Heart left ventricle (tissue), 16 donors: ENCODE results near the gene FYN. TPM values are rescaled to one million over a fixed set of nuclear protein-coding genes. Genes with fewer than 3 reads are reported as not detected.

Experiments used
- ATAC-seq, 4 donors: fragments of 200-7000 bp; cut with Tn5 transposase; one replicate each; pipeline ENCODE4 v1.9.1; 2020 to 2022; ENCODE audit warnings: moderate library complexity in 4 of 4, mild to moderate bottlenecking in 3 of 4, moderate number of reproducible peaks in 1 of 4
- DNase-seq, 5 donors: peaks; one replicate each; pipeline ENCODE4 v3.0.0-alpha.2; 2020
- H3K27ac ChIP-seq, 12 donors: fragments of 200-600 bp; sonication (generic) in 4 of 12; one replicate each; pipeline versions ENCODE4 v1.5.0 to v1.8.0; 2016 to 2022; ENCODE audit warnings: mild to moderate bottlenecking in 2 of 12
- H3K27me3 ChIP-seq, 9 donors: fragments of 200-600 bp; sonication (generic) in 2 of 9; one replicate each; pipeline versions ENCODE4 v1.5.1 to v1.8.0; 2016 to 2022; ENCODE audit warnings: mild to moderate bottlenecking in 3 of 9
- H3K36me3 ChIP-seq, 9 donors: fragments of 200-600 bp; sonication (generic) in 2 of 9; one replicate each; pipeline versions ENCODE4 v1.5.0 to v1.8.0; 2018 to 2022; ENCODE audit warnings: mild to moderate bottlenecking in 2 of 9
- H3K4me1 ChIP-seq, 12 donors: fragments of 200-600 bp; sonication (generic) in 4 of 12; one replicate each; pipeline versions ENCODE4 v1.5.0 to v1.8.0; 2016 to 2022; ENCODE audit warnings: mild to moderate bottlenecking in 3 of 12
- H3K4me3 ChIP-seq, 12 donors: fragments of 200-600 bp; sonication (generic) in 4 of 12; one replicate each; pipeline versions ENCODE4 v1.5.0 to v1.8.0; 2017 to 2022; ENCODE audit warnings: mild to moderate bottlenecking in 9 of 12, moderate library complexity in 4 of 12
- H3K9me3 ChIP-seq, 12 donors: fragments of 200-600 bp; sonication (generic) in 4 of 12; one replicate each; pipeline versions ENCODE4 v1.5.0 to v1.8.0; 2016 to 2022; ENCODE audit warnings: mild to moderate bottlenecking in 1 of 12
- CTCF ChIP-seq, 12 donors: fragments of 200-600 bp; sonication (generic) in 4 of 12; IDR thresholded peaks; one replicate each; pipeline versions ENCODE4 v1.5.0 to v1.8.0; 2018 to 2022; ENCODE audit warnings: antibody characterized with exemption in 12 of 12, mild to moderate bottlenecking in 5 of 12
- POLR2A ChIP-seq, 2 donors: fragments of 450-650 bp; IDR thresholded peaks; one replicate each; pipeline ENCODE4 v1.6.1; 2017; ENCODE audit warnings: antibody characterized with exemption in 2 of 2, mild to moderate bottlenecking in 2 of 2, moderate library complexity in 2 of 2
- WGBS, 4 donors: extraction: QIAGEN DNeasy Blood & Tissue Kit in 2 of 4; methylation state at CpG; one replicate each; pipeline versions ENCODE4 v1.1.5 to v1.1.7; 2013 to 2018; 5-methylcytosine and 5-hydroxymethylcytosine counted together
- intact Hi-C, 10 donors: fragments of 100-400 bp; cut with DNase I; formaldehyde crosslinking; loops; one replicate each; pipeline versions ENCODE4 v1.11.1 to v1.14.2; 2022
- polyA plus RNA-seq, 2 donors: library from polyadenylated mRNA; stranded (reverse); fragments of 200-250 nt; gene quantifications; one replicate each; pipeline ENCODE4 v1.2.3, GENCODE V29; 2013
- total RNA-seq, 9 donors: library from RNA; depleted of rRNA in 2 of 9; stranded (reverse); fragments of >200 nt in 2 of 9; fragmentation: NEBNext Ultra II Directional in 3 of 9; extraction: Animal tissue kit (Norgen Biotek cat#: 25700) in 3 of 9; gene quantifications; one replicate each; pipeline versions ENCODE4 v1.1.0 to v1.2.4, GENCODE V29; 2016 to 2023
- donor health status: ischemic (EF 13 %, LVEDD 7.1; RV severe dilation, severe dysfunction).
- donor health status: healthy with polysubstance abuse.
- donor health status: DM: no; HTN: yes; CAD: no.
- donor health status: DM: no; HTN: no; CAD: no.
- donor health status: ischemic (EF 25% LVEDD 6.9; RV normal size, moderate dysfunction).
- donor health status: ischemic (EF 25% LVEDD 5.7; RV mildly dilated, moderate dysfunction).
- donor health status: healthy.
- donor health status: DM: yes; HTN: yes; CAD: no.
- donor health status: ischemic (EF 35%, LVEDD 5.7; RV mildly dilated, moderate dysfunction).
- donor health status: nonischemic (EF 11% LVEDD 7.7; RV severe dilation, severe dysfunction).
- donor health status: DM: yes; HTN: yes; CAD: no.
- donor health status: PGD.
- donor health status: ischemic (EF 29% LVEDD 5.4; RV normal size, mild dysfunction).
- donor health status: nonischemic (EF 23%, LVEDD 6.1; RV moderate dilation, normal function).

Gene FYN
- total and polyA plus RNA-seq, 11 donors: 14.7 to 72.4 (median 52.3) TPM

GRCh38 chr6:111646942-111647341 lies 226.3 kb downstream of the FYN start:
- ATAC-seq: peak; percentile 37 to 74 (median 47)
- DNase-seq: peak in 1 of 5 donors; percentile 56
- no peaks in the 10 kb centered on the region for H3K9me3 ChIP-seq
- H3K36me3 ChIP-seq: no peaks in the 10 kb centered on the region
- peak overlapping the region in 5 of 12 donors; percentile 3 to 52 (median 29) for H3K27ac ChIP-seq
- no peak overlapping the region for H3K4me3 ChIP-seq
- no peak for TF ChIP-seq POLR2A (IDR thresholded peaks at IDR 0.05)
- intact Hi-C loops: loop anchor here in 6 of 10 donors (5.0 to 10.0 kb wide), 5 partner anchors 162 to 392 kb away; partner anchors contain the start of gene REV3L (in 1 of the 6)
- no peaks in the 10 kb centered on the region for H3K27me3 ChIP-seq
- 81 to 94% (median 85%) methylated on average over 8 of the region's 8 CpGs for WGBS, 4 donors
- peaks cover 0 to 14% (median 0%) of the 10 kb centered on the region in 12 donors for H3K4me1 ChIP-seq

- ATAC-seq: no peak
- intact Hi-C loops: loop anchor here in 6 of 10 donors (5.0 to 10.0 kb wide), 5 partner anchors 161 to 391 kb away; partner anchors contain the start of gene REV3L (in 1 of the 6)
- WGBS, 4 donors: 53 to 97% (median 71%) methylated on average over 2 of the region's 2 CpGs
- no peaks in the 10 kb centered on the region for H3K36me3 ChIP-seq
- no peak for DNase-seq
- H3K4me1 ChIP-seq: peaks cover 0 to 14% (median 0%) of the 10 kb centered on the region in 12 donors
- H3K27ac ChIP-seq: no peak overlapping the region
- H3K4me3 ChIP-seq: no peak overlapping the region
- no peak for TF ChIP-seq POLR2A (IDR thresholded peaks at IDR 0.05)
- TF ChIP-seq CTCF (IDR thresholded peaks at IDR 0.05): no peak
- H3K9me3 ChIP-seq: no peaks in the 10 kb centered on the region
- H3K27me3 ChIP-seq: no peaks in the 10 kb centered on the region
Observed at GRCh38 chr6:111646034-111646433, 227.2 kb downstream of the FYN start.

DNA sequence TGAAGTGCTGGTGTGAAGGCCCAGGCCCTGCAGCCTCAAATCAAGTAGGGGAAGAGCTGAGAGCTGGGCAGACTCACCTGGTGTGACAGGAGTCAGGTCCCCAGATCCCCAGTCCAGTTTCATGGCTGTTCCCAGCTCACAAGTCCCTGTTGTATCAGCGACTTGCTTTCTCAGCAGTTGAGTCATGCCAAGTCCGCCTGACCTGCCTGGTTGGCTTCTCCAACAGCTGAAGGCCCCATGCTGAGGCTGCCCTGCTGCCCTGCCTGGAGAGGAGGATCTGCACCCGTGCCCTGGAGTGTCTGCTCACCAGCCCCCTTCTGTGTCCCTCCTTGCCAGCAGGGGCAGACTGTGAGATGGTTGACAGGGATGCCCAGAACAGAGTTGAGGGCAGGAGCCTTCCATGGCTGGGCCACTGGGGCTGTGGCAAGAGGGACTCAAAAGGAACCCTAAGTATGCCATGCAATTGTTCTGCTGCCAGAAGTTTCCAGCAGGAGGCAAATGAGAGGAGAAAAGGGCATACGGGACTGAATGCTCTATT lies 228.3 kb downstream of the FYN start:
- no peaks in the 10 kb centered on the region for H3K27me3 ChIP-seq
- peaks cover 0 to 14% (median 0%) of the 10 kb centered on the region in 12 donors for H3K4me1 ChIP-seq
- TF ChIP-seq POLR2A (IDR thresholded peaks at IDR 0.05): no peak
- no peak for TF ChIP-seq CTCF (IDR thresholded peaks at IDR 0.05)
- no peak overlapping the region for H3K4me3 ChIP-seq
- H3K36me3 ChIP-seq: no peaks in the 10 kb centered on the region
- DNase-seq: no peak
- H3K27ac ChIP-seq: no peak overlapping the region
- ATAC-seq: no peak
- WGBS, 4 donors: 44 to 91% (median 64%) methylated on average over 1 to 4 of the region's 4 CpGs
- no peaks in the 10 kb centered on the region for H3K9me3 ChIP-seq
- intact Hi-C loops: loop anchor here (5.0 to 10.0 kb wide), 9 partner anchors 160 to 390 kb away; partner anchors contain the start of gene REV3L (in 4 of the 10)

GRCh38 chr6:111642463-111643158 lies 230.6 kb downstream of the FYN start:
- H3K27me3 ChIP-seq: no peaks in the 10 kb centered on the region
- DNase-seq (peak in 4 of 5 donors; percentile 61 to 75 (median 68)), ATAC-seq (peak; percentile 88 to 96 (median 94))
- H3K36me3 ChIP-seq: no peaks in the 10 kb centered on the region
- intact Hi-C loops: loop anchor here (1.0 to 10.0 kb wide), 12 partner anchors 158 to 388 kb away; partner anchors contain the start of gene REV3L (in 4 of the 10)
- no peak overlapping the region for H3K27ac ChIP-seq
- H3K4me1 ChIP-seq: peaks cover 0 to 11% (median 0%) of the 10 kb centered on the region in 12 donors
- peak overlapping the region in 1 of 12 donors; percentile 7 for H3K4me3 ChIP-seq
- H3K9me3 ChIP-seq: no peaks in the 10 kb centered on the region
- 20 to 24% (median 21%) methylated on average over 7 of the region's 7 CpGs for WGBS, 4 donors
- TF ChIP-seq CTCF (IDR thresholded peaks at IDR 0.05) (peak; percentile 40 to 80 (median 74)), POLR2A (IDR thresholded peaks at IDR 0.05) (no peak)
